HepG2 (cell line): ENCODE results near the gene SEBOX. TPM values are rescaled to one million over a fixed set of nuclear protein-coding genes. Genes with fewer than 3 reads are reported as not detected.

Source experiments
- CBX5 ChIP-seq: sonication (generic); formaldehyde crosslinking; IDR thresholded peaks from 2 replicates; pipeline ENCODE4 v1.4.0; 2020; ENCODE audit warnings: missing genetic modification reagents, borderline replicate concordance
- CENPX ChIP-seq: sonication (generic); formaldehyde crosslinking; IDR thresholded peaks from 2 replicates; pipeline ENCODE4 v1.9.0; 2021; ENCODE audit warnings: mild to moderate bottlenecking, missing genetic modification reagents, moderate library complexity
- EHMT2 ChIP-seq: fragments of 200-600 bp; sonication (generic); IDR thresholded peaks from 2 replicates; pipeline ENCODE4 v1.7.0; 2017; ENCODE audit warnings: antibody characterized with exemption, low read depth, low read length, borderline replicate concordance
- FLYWCH1 ChIP-seq: sonication (generic); formaldehyde crosslinking; IDR thresholded peaks from 2 replicates; pipeline ENCODE4 v1.8.1; 2023; ENCODE audit warnings: mild to moderate bottlenecking, missing genetic modification reagents
- FOXM1 ChIP-seq: sonication (generic); formaldehyde crosslinking; IDR thresholded peaks from 2 replicates; pipeline ENCODE4 v1.5.0; 2020; ENCODE audit warnings: missing genetic modification reagents
- GMEB2 ChIP-seq: IDR thresholded peaks from 2 replicates; pipeline ENCODE4 v1.6.1; 2016; ENCODE audit warnings: missing biosample characterization, missing genetic modification reagents, low read depth
- NR3C1 ChIP-seq: sonication (generic); formaldehyde crosslinking; IDR thresholded peaks from 2 replicates; pipeline ENCODE4 v1.4.0; 2020; ENCODE audit warnings: missing genetic modification reagents
- PAF1 ChIP-seq: IDR thresholded peaks from 2 replicates; pipeline ENCODE4 v1.6.1; 2016; ENCODE audit warnings: missing genetic modification reagents, missing compliant biosample characterization
- PCBP1 ChIP-seq: fragments of 200-400 bp; formaldehyde crosslinking; IDR thresholded peaks from 2 replicates; pipeline ENCODE4 v1.6.1; 2017; ENCODE audit warnings: mild to moderate bottlenecking, low read depth, low read length, borderline replicate concordance
- RAD51 ChIP-seq: fragments of 450-650 bp; IDR thresholded peaks from 2 replicates; pipeline ENCODE4 v1.6.1; 2016; ENCODE audit warnings: borderline replicate concordance
- REPIN1 ChIP-seq: sonication (generic); formaldehyde crosslinking; IDR thresholded peaks from 2 replicates; pipeline ENCODE4 v1.8.0; 2022; ENCODE audit warnings: missing genetic modification reagents, low read depth, mild to moderate bottlenecking, borderline replicate concordance
- STAT5B ChIP-seq: sonication (generic); formaldehyde crosslinking; IDR thresholded peaks from 2 replicates; pipeline ENCODE4 v1.4.0; 2020; ENCODE audit warnings: missing genetic modification reagents
- TBX3 ChIP-seq: fragments of 450-650 bp; IDR thresholded peaks from 2 replicates; pipeline ENCODE4 v1.6.1; 2017; ENCODE audit warnings: antibody characterized with exemption, mild to moderate bottlenecking, inconsistent platforms, borderline replicate concordance
- TFDP2 ChIP-seq: sonication (generic); formaldehyde crosslinking; IDR thresholded peaks from 2 replicates; pipeline ENCODE4 v1.4.0; 2020; ENCODE audit warnings: missing genetic modification reagents
- TOE1 ChIP-seq: sonication (generic); formaldehyde crosslinking; IDR thresholded peaks from 2 replicates; pipeline ENCODE4 v1.4.0; 2020; ENCODE audit warnings: mild to moderate bottlenecking, missing genetic modification reagents
- ZBTB3 ChIP-seq: sonication (generic); formaldehyde crosslinking; IDR thresholded peaks from 2 replicates; pipeline ENCODE4 v1.4.0; 2020; ENCODE audit warnings: low read depth, mild to moderate bottlenecking, moderate library complexity, missing genetic modification reagents, borderline replicate concordance
- ZFP36L1 ChIP-seq: sonication (generic); formaldehyde crosslinking; IDR thresholded peaks from 2 replicates; pipeline ENCODE4 v1.8.0; 2022; ENCODE audit warnings: mild to moderate bottlenecking, missing genetic modification reagents, moderate library complexity
- ZNF333 ChIP-seq: sonication (generic); formaldehyde crosslinking; IDR thresholded peaks from 2 replicates; pipeline ENCODE4 v1.4.0; 2020; ENCODE audit warnings: mild to moderate bottlenecking, missing genetic modification reagents, borderline replicate concordance
- ZNF446 ChIP-seq: sonication (generic); formaldehyde crosslinking; IDR thresholded peaks from 2 replicates; pipeline ENCODE4 v1.5.0; 2020; ENCODE audit warnings: mild to moderate bottlenecking, missing genetic modification reagents
- ZNF530 ChIP-seq: sonication (generic); formaldehyde crosslinking; IDR thresholded peaks from 2 replicates; pipeline ENCODE4 v1.5.0; 2020; ENCODE audit warnings: low read depth, mild to moderate bottlenecking, missing genetic modification reagents
- ZNF547 ChIP-seq: sonication (generic); formaldehyde crosslinking; IDR thresholded peaks from 2 replicates; pipeline ENCODE4 v1.5.1; 2020; ENCODE audit warnings: mild to moderate bottlenecking, missing genetic modification reagents
- ZSCAN12 ChIP-seq: sonication (generic); formaldehyde crosslinking; IDR thresholded peaks from 2 replicates; pipeline ENCODE4 v1.9.0; 2021; ENCODE audit warnings: mild to moderate bottlenecking, missing genetic modification reagents
- polyA plus RNA-seq, 8 experiments: library from polyadenylated mRNA; depleted of rRNA in 3 of 8; stranded (reverse) in 7 of 8; unstranded in 1 of 8; fragments of >200 nt; fragmentation: Illumina TruSeq in 4 of 8; extraction: Trizol in 4 of 8; gene quantifications; 2 replicates each; pipeline versions ENCODE4 v1.2.1 to v1.2.3, GENCODE V29; 2011 to 2016; ENCODE audit warnings: low read depth in 4 of 8, missing spikeins in 1 of 8, mixed read lengths in 1 of 8; ENCODE audit not compliant: insufficient read depth in 1 of 8
- total RNA-seq, 5 experiments: library from RNA; depleted of rRNA; stranded (reverse); fragments of >200 nt; fragmentation: Illumina TruSeq; extraction: Trizol; gene quantifications; 2 replicates each; pipeline ENCODE4 v1.2.3, GENCODE V29; 2016; ENCODE audit warnings: low read depth in 1 of 5
- TF ChIP-seq, protein P1 (sequence below): IDR thresholded peaks from 2 replicates; pipeline ENCODE4 v1.6.1; 2016; ENCODE audit warnings: low read depth, control low read depth
- TF ChIP-seq, protein P2 (sequence below): sonication (generic); formaldehyde crosslinking; IDR thresholded peaks from 2 replicates; pipeline ENCODE4 v1.4.0; 2020; ENCODE audit warnings: missing genetic modification reagents

SEBOX gene
- total and polyA plus RNA-seq, 2 of the 13 experiments (the other 11 are each of a cell fraction or from before 2014, with no cell fraction given), result not detected

DNA sequence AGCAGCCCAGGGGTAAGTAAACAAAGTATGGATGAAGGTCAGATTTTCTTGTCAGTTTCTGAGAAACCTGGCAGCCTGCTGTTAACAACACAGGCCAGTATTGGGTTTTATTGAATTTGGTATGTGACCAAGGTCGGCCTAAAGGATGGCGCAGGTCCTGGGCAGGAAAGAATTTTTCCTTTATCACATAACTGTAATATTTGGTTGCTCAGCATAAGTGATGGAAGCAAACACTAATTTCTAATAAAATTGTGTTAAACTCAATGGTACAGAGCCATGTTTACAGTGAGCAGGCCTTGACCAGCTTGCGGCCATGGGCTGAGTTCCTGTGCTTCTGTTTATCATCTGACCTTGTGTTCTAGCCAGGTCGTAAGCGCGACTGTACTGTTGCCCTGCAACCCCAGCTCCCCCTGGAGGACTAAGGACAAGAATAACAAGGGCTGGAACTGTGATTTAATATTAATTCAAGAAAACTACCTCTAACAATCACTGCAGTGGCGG, 18.2 kb downstream of the SEBOX start (continued):
- TF ChIP-seq GMEB2 (no peak), FLYWCH1 (CRISPR knock-in tag) (no peak), ZSCAN12 (CRISPR knock-in tag) (no peak), ZBTB3 (CRISPR knock-in tag) (no peak), TBX3 (no peak), ZNF547 (no peak), ZFP36L1 (CRISPR knock-in tag) (no peak), CENPX (CRISPR knock-in tag) (no peak), REPIN1 (CRISPR knock-in tag) (no peak), ZNF333 (CRISPR knock-in tag) (no peak), CBX5 (CRISPR knock-in tag) (no peak), STAT5B (CRISPR knock-in tag) (no peak), PAF1 (CRISPR knock-in tag) (no peak), ZNF530 (CRISPR knock-in tag) (no peak), EHMT2 (no peak), NR3C1 (CRISPR knock-in tag) (no peak), PCBP1 (no peak), ZNF446 (CRISPR knock-in tag) (no peak), FOXM1 (no peak), TOE1 (CRISPR knock-in tag) (peak; percentile 46; the same call in 1 of the 2 replicates), TFDP2 (CRISPR knock-in tag) (0 out of 2 replicates have a peak, but pooled peaks have one; percentile 29), RAD51 (no peak)
- TF ChIP-seq, protein P1, sequence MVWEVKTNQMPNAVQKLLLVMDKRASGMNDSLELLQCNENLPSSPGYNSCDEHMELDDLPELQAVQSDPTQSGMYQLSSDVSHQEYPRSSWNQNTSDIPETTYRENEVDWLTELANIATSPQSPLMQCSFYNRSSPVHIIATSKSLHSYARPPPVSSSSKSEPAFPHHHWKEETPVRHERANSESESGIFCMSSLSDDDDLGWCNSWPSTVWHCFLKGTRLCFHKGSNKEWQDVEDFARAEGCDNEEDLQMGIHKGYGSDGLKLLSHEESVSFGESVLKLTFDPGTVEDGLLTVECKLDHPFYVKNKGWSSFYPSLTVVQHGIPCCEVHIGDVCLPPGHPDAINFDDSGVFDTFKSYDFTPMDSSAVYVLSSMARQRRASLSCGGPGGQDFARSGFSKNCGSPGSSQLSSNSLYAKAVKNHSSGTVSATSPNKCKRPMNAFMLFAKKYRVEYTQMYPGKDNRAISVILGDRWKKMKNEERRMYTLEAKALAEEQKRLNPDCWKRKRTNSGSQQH, result no peak
- TF ChIP-seq, protein P2, sequence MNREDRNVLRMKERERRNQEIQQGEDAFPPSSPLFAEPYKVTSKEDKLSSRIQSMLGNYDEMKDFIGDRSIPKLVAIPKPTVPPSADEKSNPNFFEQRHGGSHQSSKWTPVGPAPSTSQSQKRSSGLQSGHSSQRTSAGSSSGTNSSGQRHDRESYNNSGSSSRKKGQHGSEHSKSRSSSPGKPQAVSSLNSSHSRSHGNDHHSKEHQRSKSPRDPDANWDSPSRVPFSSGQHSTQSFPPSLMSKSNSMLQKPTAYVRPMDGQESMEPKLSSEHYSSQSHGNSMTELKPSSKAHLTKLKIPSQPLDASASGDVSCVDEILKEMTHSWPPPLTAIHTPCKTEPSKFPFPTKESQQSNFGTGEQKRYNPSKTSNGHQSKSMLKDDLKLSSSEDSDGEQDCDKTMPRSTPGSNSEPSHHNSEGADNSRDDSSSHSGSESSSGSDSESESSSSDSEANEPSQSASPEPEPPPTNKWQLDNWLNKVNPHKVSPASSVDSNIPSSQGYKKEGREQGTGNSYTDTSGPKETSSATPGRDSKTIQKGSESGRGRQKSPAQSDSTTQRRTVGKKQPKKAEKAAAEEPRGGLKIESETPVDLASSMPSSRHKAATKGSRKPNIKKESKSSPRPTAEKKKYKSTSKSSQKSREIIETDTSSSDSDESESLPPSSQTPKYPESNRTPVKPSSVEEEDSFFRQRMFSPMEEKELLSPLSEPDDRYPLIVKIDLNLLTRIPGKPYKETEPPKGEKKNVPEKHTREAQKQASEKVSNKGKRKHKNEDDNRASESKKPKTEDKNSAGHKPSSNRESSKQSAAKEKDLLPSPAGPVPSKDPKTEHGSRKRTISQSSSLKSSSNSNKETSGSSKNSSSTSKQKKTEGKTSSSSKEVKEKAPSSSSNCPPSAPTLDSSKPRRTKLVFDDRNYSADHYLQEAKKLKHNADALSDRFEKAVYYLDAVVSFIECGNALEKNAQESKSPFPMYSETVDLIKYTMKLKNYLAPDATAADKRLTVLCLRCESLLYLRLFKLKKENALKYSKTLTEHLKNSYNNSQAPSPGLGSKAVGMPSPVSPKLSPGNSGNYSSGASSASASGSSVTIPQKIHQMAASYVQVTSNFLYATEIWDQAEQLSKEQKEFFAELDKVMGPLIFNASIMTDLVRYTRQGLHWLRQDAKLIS, result no peak
